ENCODE results near the gene HAVCR2. TPM values are rescaled to one million over a fixed set of nuclear protein-coding genes. Genes with fewer than 3 reads are reported as not detected.
"Not testable (repeated sequence)": the region's sequence is repeated elsewhere in the genome, so short reads cannot be mapped to it uniquely, and the experiment has no call there.

HAVCR2 gene
- total RNA-seq, 2 experiments from 2014 or later = 77.6 to 78.7 TPM

- Mint-ChIP-seq H3K27ac (peak overlapping the region; percentile 17), H3K4me3 (no peak overlapping the region), H3K36me3 (ENCODE audit: low read depth) (peaks cover 4% of the 10 kb centered on the region), H3K27me3 (ENCODE audit: low read depth) (no peaks in the 10 kb centered on the region), H3K4me1 (ENCODE audit: low read depth) (peaks cover 22% of the 10 kb centered on the region), H3K9me3 (ENCODE audit: insufficient read depth) (no peaks in the 10 kb centered on the region)
- ChIA-PET POLR2A (no interaction called here), CTCF (interaction anchor here (0.7 kb wide), 1 partner anchor 77 kb away, joined by 3 read pairs; no protein-coding TSS in a partner anchor)
- ATAC-seq (no peak), DNase-seq (no peak)
These were observed 44.9 kb downstream of the HAVCR2 start for GRCh38 chr5:157063776-157064430.

GRCh38 chr5:157059891-157060290, 49.0 kb downstream of the HAVCR2 start:
- Mint-ChIP-seq H3K36me3 (ENCODE audit: low read depth) (peaks cover 5% of the 10 kb centered on the region), H3K4me3 (no peak overlapping the region), H3K9me3 (ENCODE audit: insufficient read depth) (no peaks in the 10 kb centered on the region), H3K4me1 (ENCODE audit: low read depth) (peaks cover 17% of the 10 kb centered on the region), H3K27me3 (ENCODE audit: low read depth) (no peaks in the 10 kb centered on the region), H3K27ac (no peak overlapping the region)
- ChIA-PET POLR2A (interaction anchor here (1.2 kb wide), 1 partner anchor 13 kb away, joined by 3 read pairs; no protein-coding TSS in a partner anchor), CTCF (no interaction called here)
- no peak for ATAC-seq
- no peak for DNase-seq

- POLR2A ChIA-PET = interaction anchor here (0.6 to 1.2 kb wide), 2 partner anchors 11 to 14 kb away, joined by 3 to 4 read pairs; no protein-coding TSS in a partner anchor
- CTCF ChIA-PET = no interaction called here
- Mint-ChIP-seq H3K36me3 (ENCODE audit: low read depth) (peaks cover 5% of the 10 kb centered on the region), H3K4me3 (no peak within 1 kb of the TSS), H3K9me3 (ENCODE audit: insufficient read depth) (no peaks in the 10 kb centered on the region), H3K27ac (no peak within 1 kb of the TSS), H3K27me3 (ENCODE audit: low read depth) (no peaks in the 10 kb centered on the region), H3K4me1 (ENCODE audit: low read depth) (peaks cover 15% of the 10 kb centered on the region)
- no peak for DNase-seq
- ATAC-seq = no peak
These were observed 49.7 kb downstream of the HAVCR2 start, which contains the start of gene HAVCR1 for GRCh38 chr5:157059093-157059539. HAVCR1 (minus strand) TSS chr5:157059116; CDS start chr5:157057943, 1,173 bp downstream.

- no peaks in the 10 kb centered on the region for H3K9me3 Mint-ChIP-seq (ENCODE audit: insufficient read depth)
- POLR2A ChIA-PET = no interaction called here
- ATAC-seq (no peak), DNase-seq (no peak)
- CTCF ChIA-PET = no interaction called here
- H3K27ac Mint-ChIP-seq = no peak overlapping the region
- H3K4me3 Mint-ChIP-seq = no peak overlapping the region
- peaks cover 9% of the 10 kb centered on the region for H3K4me1 Mint-ChIP-seq (ENCODE audit: low read depth)
- no peaks in the 10 kb centered on the region for H3K27me3 Mint-ChIP-seq (ENCODE audit: low read depth)
- peaks cover 4% of the 10 kb centered on the region for H3K36me3 Mint-ChIP-seq (ENCODE audit: low read depth)
These were observed 51.1 kb downstream of the HAVCR2 start for GRCh38 chr5:157057459-157058370.

GRCh38 chr5:157056848-157057247, 52.0 kb downstream of the HAVCR2 start:
- H3K4me1 Mint-ChIP-seq (ENCODE audit: low read depth); H3K36me3 Mint-ChIP-seq (ENCODE audit: low read depth); DNase-seq; POLR2A ChIA-PET; H3K27ac Mint-ChIP-seq; H3K27me3 Mint-ChIP-seq (ENCODE audit: low read depth); CTCF ChIA-PET; H3K9me3 Mint-ChIP-seq (ENCODE audit: insufficient read depth); ATAC-seq; H3K4me3 Mint-ChIP-seq: not testable (repeated sequence)

- CTCF ChIA-PET = no interaction called here
- H3K36me3 Mint-ChIP-seq (ENCODE audit: low read depth) = peaks cover 41% of the 10 kb centered on the region
- no peak overlapping the region for H3K4me3 Mint-ChIP-seq
- DNase-seq = no peak
- POLR2A ChIA-PET = no interaction called here
- no peaks in the 10 kb centered on the region for H3K27me3 Mint-ChIP-seq (ENCODE audit: low read depth)
- no peaks in the 10 kb centered on the region for H3K9me3 Mint-ChIP-seq (ENCODE audit: insufficient read depth)
- H3K4me1 Mint-ChIP-seq (ENCODE audit: low read depth) = peaks cover 41% of the 10 kb centered on the region
- ATAC-seq = no peak
- peak overlapping the region; percentile 67 for H3K27ac Mint-ChIP-seq
These were observed 57.1 kb downstream of the HAVCR2 start for GRCh38 chr5:157051604-157052245.

- DNase-seq = peak; percentile 34
- Mint-ChIP-seq H3K4me1 (ENCODE audit: low read depth) (peaks cover 55% of the 10 kb centered on the region), H3K9me3 (ENCODE audit: insufficient read depth) (no peaks in the 10 kb centered on the region), H3K27me3 (ENCODE audit: low read depth) (no peaks in the 10 kb centered on the region), H3K36me3 (ENCODE audit: low read depth) (peaks cover 44% of the 10 kb centered on the region), H3K27ac (peak overlapping the region; percentile 84), H3K4me3 (peak overlapping the region; percentile 71)
- peak; percentile 84 for ATAC-seq
- CTCF ChIA-PET = interaction anchor here (0.6 to 2.1 kb wide), 5 partner anchors 20 to 92 kb away, joined by 3 to 6 read pairs (median 4); partner anchors contain the start of gene MED7
- POLR2A ChIA-PET = no interaction called here
These were observed 58.8 kb downstream of the HAVCR2 start for GRCh38 chr5:157050050-157050449.

- H3K9me3 Mint-ChIP-seq (ENCODE audit: insufficient read depth) = no peaks in the 10 kb centered on the region
- DNase-seq (no peak), ATAC-seq (no peak)
- no peaks in the 10 kb centered on the region for H3K27me3 Mint-ChIP-seq (ENCODE audit: low read depth)
- H3K4me1 Mint-ChIP-seq (ENCODE audit: low read depth) = peaks cover 58% of the 10 kb centered on the region
- peak overlapping the region; percentile 84 for H3K27ac Mint-ChIP-seq
- H3K36me3 Mint-ChIP-seq (ENCODE audit: low read depth) = peaks cover 44% of the 10 kb centered on the region
- CTCF ChIA-PET = interaction anchor here (0.6 to 2.1 kb wide), 4 partner anchors 20 to 93 kb away, joined by 3 to 4 read pairs (median 4); partner anchors contain the start of gene MED7
- POLR2A ChIA-PET = no interaction called here
- H3K4me3 Mint-ChIP-seq = peak overlapping the region; percentile 71
These were observed 59.2 kb downstream of the HAVCR2 start for GRCh38 chr5:157049605-157050004.

- no peaks in the 10 kb centered on the region for H3K27me3 Mint-ChIP-seq (ENCODE audit: low read depth)
- peaks cover 64% of the 10 kb centered on the region for H3K4me1 Mint-ChIP-seq (ENCODE audit: low read depth)
These were observed 60.9 kb downstream of the HAVCR2 start for GRCh38 chr5:157047898-157048297.

GRCh38 chr5:157047016-157047415, 61.8 kb downstream of the HAVCR2 start:
- POLR2A ChIA-PET; H3K27me3 Mint-ChIP-seq (ENCODE audit: low read depth); DNase-seq; H3K27ac Mint-ChIP-seq; H3K9me3 Mint-ChIP-seq (ENCODE audit: insufficient read depth); CTCF ChIA-PET; H3K4me3 Mint-ChIP-seq; ATAC-seq: not testable (repeated sequence)
- Mint-ChIP-seq H3K36me3 (ENCODE audit: low read depth) (peaks cover 44% of the 10 kb centered on the region), H3K4me1 (ENCODE audit: low read depth) (peaks cover 64% of the 10 kb centered on the region)

More at GRCh38 chr5:157047898-157048297, 60.9 kb downstream of the HAVCR2 start:
- Mint-ChIP-seq H3K36me3 (ENCODE audit: low read depth) (peaks cover 46% of the 10 kb centered on the region), H3K9me3 (ENCODE audit: insufficient read depth) (no peaks in the 10 kb centered on the region), H3K27ac (peak overlapping the region; percentile 2), H3K4me3 (no peak overlapping the region)
- ATAC-seq (no peak), DNase-seq (no peak)
- ChIA-PET CTCF (no interaction called here), POLR2A (no interaction called here)

- Mint-ChIP-seq H3K27me3 (ENCODE audit: low read depth) (no peaks in the 10 kb centered on the region), H3K9me3 (ENCODE audit: insufficient read depth) (no peaks in the 10 kb centered on the region), H3K4me1 (ENCODE audit: low read depth) (peaks cover 58% of the 10 kb centered on the region), H3K4me3 (no peak overlapping the region), H3K27ac (no peak overlapping the region), H3K36me3 (ENCODE audit: low read depth) (peaks cover 40% of the 10 kb centered on the region)
- ChIA-PET POLR2A (interaction anchor here (1.9 kb wide), 1 partner anchor 96 kb away, joined by 6 read pairs; the partner anchor contains the start of gene MED7), CTCF (interaction anchor here (0.6 to 0.8 kb wide), 2 partner anchors 18 to 86 kb away, joined by 4 read pairs; no protein-coding TSS in a partner anchor)
- ATAC-seq (no peak), DNase-seq (no peak)
These were observed 62.8 kb downstream of the HAVCR2 start for GRCh38 chr5:157046041-157046440.

Data from activated CD8-positive, alpha-beta T cell treated with anti-CD3 and anti-CD28 coated beads, Interleukin-2, amount 10 ng/mL, durations not matched to agents 7 days and 5 days (primary cell).